ENCODE data around the gene FAM83F. TPM values are rescaled to one million over a fixed set of nuclear protein-coding genes. Genes with fewer than 3 reads are reported as not detected.

Gene FAM83F
- total RNA-seq, 2 experiments from 2014 or later: not detected

DNA sequence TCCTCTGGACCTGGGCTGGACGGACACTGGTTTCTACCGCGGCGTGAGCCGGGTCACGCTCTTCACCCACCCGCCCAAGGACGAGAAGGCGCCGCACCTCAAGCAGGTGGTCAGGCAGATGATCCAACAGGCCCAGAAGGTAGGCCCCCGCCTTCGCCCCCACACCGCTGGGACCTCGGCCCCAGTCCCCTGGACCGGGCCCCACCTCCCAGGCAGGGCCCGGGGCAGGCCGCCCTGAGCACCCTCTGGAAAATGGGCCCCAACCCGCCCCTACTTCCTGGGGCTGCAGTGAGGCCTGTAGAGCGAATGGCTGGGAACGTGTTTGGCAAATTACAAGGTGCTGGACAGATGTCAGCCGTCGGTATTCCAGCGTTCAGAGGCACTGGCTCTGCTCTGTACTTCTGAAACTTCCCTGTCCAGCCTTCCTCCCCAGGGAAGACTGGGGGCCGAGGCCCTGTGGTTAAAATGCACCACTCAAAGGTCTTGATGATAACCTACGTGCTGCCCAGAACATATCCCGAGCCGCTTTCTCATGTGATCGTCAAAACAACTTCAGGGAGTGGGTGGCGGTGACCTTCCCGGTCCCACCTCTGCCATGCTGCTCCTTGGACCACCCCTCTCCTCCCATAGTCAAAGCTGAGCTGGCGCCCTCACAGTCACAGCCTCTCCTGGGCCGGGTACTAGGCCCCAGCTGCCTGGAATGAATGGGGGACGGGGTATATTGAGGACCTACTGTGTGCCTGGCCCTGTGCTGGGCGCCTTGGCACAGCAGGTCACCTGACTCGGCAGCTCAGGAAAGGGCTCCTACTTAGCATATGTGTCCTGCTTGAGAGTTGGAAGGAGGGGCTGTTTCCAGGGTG, 869 bp downstream of the FAM83F start:
- H3K36me3 ChIP-seq (ENCODE audit: insufficient read depth, low read length): no peaks in the 10 kb centered on the region
- no peak overlapping the region for H2AFZ ChIP-seq (ENCODE audit: low read length)
- intact Hi-C loops (cut with micrococcal nuclease; ENCODE audit: unreplicated experiment): no loop called here
- no peaks in the 10 kb centered on the region for H3K4me1 ChIP-seq (ENCODE audit: insufficient read depth, low read length, poor library complexity, severe bottlenecking)
- no peak overlapping the region for H3K4me2 ChIP-seq (ENCODE audit: low read length)
- BruUV-seq (replicated peaks): no TSS peak
- H3K27ac ChIP-seq (ENCODE audit: low read depth, low read length, poor library complexity, severe bottlenecking): no peak overlapping the region
- no peaks in the 10 kb centered on the region for H4K20me1 ChIP-seq (ENCODE audit: insufficient read depth, low read length)
- DNase-seq (ENCODE audit: low spot score): no peak
- no peaks in the 10 kb centered on the region for H3K79me2 ChIP-seq (ENCODE audit: insufficient read depth, low read depth, low read length)
- CTCF ChIA-PET (ENCODE audit: unreplicated experiment): no interaction called here
- TF ChIP-seq, protein P1, sequence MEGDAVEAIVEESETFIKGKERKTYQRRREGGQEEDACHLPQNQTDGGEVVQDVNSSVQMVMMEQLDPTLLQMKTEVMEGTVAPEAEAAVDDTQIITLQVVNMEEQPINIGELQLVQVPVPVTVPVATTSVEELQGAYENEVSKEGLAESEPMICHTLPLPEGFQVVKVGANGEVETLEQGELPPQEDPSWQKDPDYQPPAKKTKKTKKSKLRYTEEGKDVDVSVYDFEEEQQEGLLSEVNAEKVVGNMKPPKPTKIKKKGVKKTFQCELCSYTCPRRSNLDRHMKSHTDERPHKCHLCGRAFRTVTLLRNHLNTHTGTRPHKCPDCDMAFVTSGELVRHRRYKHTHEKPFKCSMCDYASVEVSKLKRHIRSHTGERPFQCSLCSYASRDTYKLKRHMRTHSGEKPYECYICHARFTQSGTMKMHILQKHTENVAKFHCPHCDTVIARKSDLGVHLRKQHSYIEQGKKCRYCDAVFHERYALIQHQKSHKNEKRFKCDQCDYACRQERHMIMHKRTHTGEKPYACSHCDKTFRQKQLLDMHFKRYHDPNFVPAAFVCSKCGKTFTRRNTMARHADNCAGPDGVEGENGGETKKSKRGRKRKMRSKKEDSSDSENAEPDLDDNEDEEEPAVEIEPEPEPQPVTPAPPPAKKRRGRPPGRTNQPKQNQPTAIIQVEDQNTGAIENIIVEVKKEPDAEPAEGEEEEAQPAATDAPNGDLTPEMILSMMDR (conservative IDR thresholded peaks at IDR 0.05; ENCODE audit: low read length): no peak
- no peak for TF ChIP-seq EZH2phosphoT487 (IDR thresholded peaks at IDR 0.05; ENCODE audit: borderline replicate concordance, low read depth, low read length)
- no peaks in the 10 kb centered on the region for H3K9me2 ChIP-seq (ENCODE audit: insufficient read depth, low read length)
- H3K9me3 ChIP-seq (ENCODE audit: low read length): no peaks in the 10 kb centered on the region
- POLR2A ChIA-PET: no interaction called here
- no peak overlapping the region for H3K4me3 ChIP-seq (ENCODE audit: low read depth, low read length, poor library complexity, severe bottlenecking)

DNA sequence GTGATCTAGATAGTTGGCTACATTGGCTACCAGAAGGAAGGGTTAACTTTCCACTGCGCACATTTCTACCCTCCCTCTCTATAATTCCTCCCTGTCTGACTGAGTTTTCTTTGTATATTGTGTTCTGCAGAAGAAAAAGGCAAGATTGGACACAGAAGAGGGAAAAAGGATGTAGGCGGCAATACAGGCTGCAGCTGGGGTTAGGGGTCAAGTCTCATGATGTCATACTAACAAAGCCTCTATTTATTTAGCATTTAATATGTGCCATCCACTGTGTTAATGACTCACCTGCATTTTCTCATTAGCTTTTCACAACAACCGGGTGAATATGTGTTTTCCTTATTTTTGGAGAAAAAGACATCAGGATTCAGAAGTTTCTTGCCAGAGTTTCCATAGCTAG, 2.0 kb downstream of the FAM83F start:
- Histone ChIP-seq H3K36me3 (ENCODE audit: insufficient read depth, low read length) (no peaks in the 10 kb centered on the region), H2AFZ (ENCODE audit: low read length) (no peak overlapping the region), H3K4me1 (ENCODE audit: insufficient read depth, low read length, poor library complexity, severe bottlenecking) (no peaks in the 10 kb centered on the region), H4K20me1 (ENCODE audit: insufficient read depth, low read length) (no peaks in the 10 kb centered on the region), H3K79me2 (ENCODE audit: insufficient read depth, low read depth, low read length) (no peaks in the 10 kb centered on the region), H3K4me3 (ENCODE audit: low read depth, low read length, poor library complexity, severe bottlenecking) (no peak overlapping the region), H3K27ac (ENCODE audit: low read depth, low read length, poor library complexity, severe bottlenecking) (no peak overlapping the region), H3K9me3 (ENCODE audit: low read length) (no peaks in the 10 kb centered on the region), H3K9me2 (ENCODE audit: insufficient read depth, low read length) (no peaks in the 10 kb centered on the region), H3K4me2 (ENCODE audit: low read length) (no peak overlapping the region)
- CTCF ChIA-PET (ENCODE audit: unreplicated experiment): no interaction called here
- intact Hi-C loops (cut with micrococcal nuclease; ENCODE audit: unreplicated experiment): no loop called here
- POLR2A ChIA-PET: no interaction called here
- DNase-seq (ENCODE audit: low spot score): no peak
- TF ChIP-seq, protein P1 (conservative IDR thresholded peaks at IDR 0.05; ENCODE audit: low read length): no peak
- TF ChIP-seq EZH2phosphoT487 (IDR thresholded peaks at IDR 0.05; ENCODE audit: borderline replicate concordance, low read depth, low read length): no peak
- BruUV-seq (replicated peaks): no TSS peak

DNA sequence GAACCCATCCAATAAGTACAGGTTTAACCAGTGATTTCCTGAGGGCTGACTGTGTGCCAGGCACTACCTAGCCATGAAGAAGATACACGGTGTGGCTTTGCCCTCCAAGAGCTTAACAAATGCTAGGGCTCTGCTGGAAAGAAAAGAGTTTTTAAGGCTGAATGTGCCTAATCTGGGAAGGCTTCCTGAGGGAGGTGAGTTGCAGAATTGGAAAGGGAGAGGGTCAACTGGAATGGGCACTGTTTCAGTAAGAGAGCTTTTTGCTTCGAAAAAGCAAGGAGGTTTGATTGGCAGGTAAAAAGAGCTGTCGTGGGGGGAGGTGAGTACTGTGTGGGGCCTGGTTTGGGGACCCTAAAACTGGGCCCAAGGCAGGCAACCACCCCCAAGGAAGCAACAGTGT, 2.7 kb downstream of the FAM83F start:
- H3K4me3 ChIP-seq (ENCODE audit: low read depth, low read length, poor library complexity, severe bottlenecking): no peak overlapping the region
- no peaks in the 10 kb centered on the region for H4K20me1 ChIP-seq (ENCODE audit: insufficient read depth, low read length)
- CTCF ChIA-PET (ENCODE audit: unreplicated experiment): interaction anchor here (0.6 kb wide), 1 partner anchor 12 kb away, joined by 3 read pairs; no protein-coding TSS in a partner anchor
- BruUV-seq (replicated peaks): no TSS peak
- no peak overlapping the region for H3K4me2 ChIP-seq (ENCODE audit: low read length)
- H3K9me3 ChIP-seq (ENCODE audit: low read length): no peaks in the 10 kb centered on the region
- no peaks in the 10 kb centered on the region for H3K36me3 ChIP-seq (ENCODE audit: insufficient read depth, low read length)
- TF ChIP-seq, protein P1 (conservative IDR thresholded peaks at IDR 0.05; ENCODE audit: low read length): no peak
- no peak for TF ChIP-seq EZH2phosphoT487 (IDR thresholded peaks at IDR 0.05; ENCODE audit: borderline replicate concordance, low read depth, low read length)
- intact Hi-C loops (cut with micrococcal nuclease; ENCODE audit: unreplicated experiment): no loop called here
- no peak for DNase-seq (ENCODE audit: low spot score)
- H3K9me2 ChIP-seq (ENCODE audit: insufficient read depth, low read length): no peaks in the 10 kb centered on the region
- POLR2A ChIA-PET: no interaction called here
- no peaks in the 10 kb centered on the region for H3K79me2 ChIP-seq (ENCODE audit: insufficient read depth, low read depth, low read length)
- no peaks in the 10 kb centered on the region for H3K4me1 ChIP-seq (ENCODE audit: insufficient read depth, low read length, poor library complexity, severe bottlenecking)
- no peak overlapping the region for H3K27ac ChIP-seq (ENCODE audit: low read depth, low read length, poor library complexity, severe bottlenecking)
- H2AFZ ChIP-seq (ENCODE audit: low read length): no peak overlapping the region

All from OCI-LY7 (cell line).